ENCODE results near the gene ITIH2.
"Not testable (repeated sequence)": the region's sequence is repeated elsewhere in the genome, so short reads cannot be mapped to it uniquely, and the experiment has no call there.

ITIH2 gene

GRCh38 chr10:7707102-7707501, 4.0 kb downstream of the ITIH2 start:
- in situ Hi-C loops (cut with HindIII; ENCODE audit: low sequenced_read_pairs), result no loop called here
- TF ChIP-seq, protein P1, sequence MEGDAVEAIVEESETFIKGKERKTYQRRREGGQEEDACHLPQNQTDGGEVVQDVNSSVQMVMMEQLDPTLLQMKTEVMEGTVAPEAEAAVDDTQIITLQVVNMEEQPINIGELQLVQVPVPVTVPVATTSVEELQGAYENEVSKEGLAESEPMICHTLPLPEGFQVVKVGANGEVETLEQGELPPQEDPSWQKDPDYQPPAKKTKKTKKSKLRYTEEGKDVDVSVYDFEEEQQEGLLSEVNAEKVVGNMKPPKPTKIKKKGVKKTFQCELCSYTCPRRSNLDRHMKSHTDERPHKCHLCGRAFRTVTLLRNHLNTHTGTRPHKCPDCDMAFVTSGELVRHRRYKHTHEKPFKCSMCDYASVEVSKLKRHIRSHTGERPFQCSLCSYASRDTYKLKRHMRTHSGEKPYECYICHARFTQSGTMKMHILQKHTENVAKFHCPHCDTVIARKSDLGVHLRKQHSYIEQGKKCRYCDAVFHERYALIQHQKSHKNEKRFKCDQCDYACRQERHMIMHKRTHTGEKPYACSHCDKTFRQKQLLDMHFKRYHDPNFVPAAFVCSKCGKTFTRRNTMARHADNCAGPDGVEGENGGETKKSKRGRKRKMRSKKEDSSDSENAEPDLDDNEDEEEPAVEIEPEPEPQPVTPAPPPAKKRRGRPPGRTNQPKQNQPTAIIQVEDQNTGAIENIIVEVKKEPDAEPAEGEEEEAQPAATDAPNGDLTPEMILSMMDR (IDR thresholded peaks at IDR 0.05; ENCODE audit: low read depth, low read length), result no peak

DNA sequence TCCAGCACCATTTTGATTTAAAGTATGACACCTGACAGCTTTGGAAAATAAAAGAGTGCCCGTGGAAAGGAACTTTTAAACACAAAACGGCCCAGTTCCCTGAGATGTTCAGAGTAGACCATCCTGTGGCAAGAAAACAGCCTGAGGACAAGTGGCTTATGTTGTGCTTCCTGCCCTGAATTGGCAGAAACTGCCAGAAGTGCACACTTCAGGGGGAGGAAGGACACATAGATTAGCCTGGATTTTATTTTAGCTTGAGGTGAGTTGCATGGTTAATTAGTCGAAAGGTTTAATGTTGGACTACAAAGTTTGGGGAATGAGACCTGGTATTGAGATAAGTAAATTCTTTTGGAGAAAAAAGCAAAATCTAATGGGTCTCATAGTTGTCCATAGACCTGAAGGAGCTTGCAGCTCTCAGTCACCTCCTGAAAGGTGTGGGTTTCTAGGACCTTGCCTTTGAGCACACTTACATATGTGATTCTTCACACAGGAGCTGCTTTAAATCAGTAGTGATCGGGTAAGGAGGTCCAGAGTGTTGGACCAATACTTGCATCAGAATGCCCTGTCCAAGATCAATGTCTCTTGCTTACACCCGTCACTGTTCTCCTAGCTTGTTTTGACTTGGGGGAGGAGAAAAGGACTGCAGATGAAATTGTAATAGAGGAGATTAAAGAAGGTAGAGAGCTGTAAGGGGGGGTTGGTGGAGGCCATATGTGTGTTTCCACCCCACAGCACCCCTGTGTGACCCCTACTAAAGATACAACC, 4.9 kb downstream of the ITIH2 start:
- TF ChIP-seq, protein P1 (IDR thresholded peaks at IDR 0.05; ENCODE audit: low read depth, low read length), result no peak
- no peak for DNase-seq (ENCODE audit: low read depth, low spot score)
- in situ Hi-C loops (cut with HindIII; ENCODE audit: low sequenced_read_pairs), result no loop called here
- H3K4me3 ChIP-seq (ENCODE audit: low read depth, low read length), result no peak overlapping the region

More at GRCh38 chr10:7707102-7707501, 4.0 kb downstream of the ITIH2 start:
- H3K4me3 ChIP-seq (ENCODE audit: low read depth, low read length), result no peak overlapping the region
- DNase-seq (ENCODE audit: low read depth, low spot score), result no peak

- TF ChIP-seq, protein P1 (IDR thresholded peaks at IDR 0.05; ENCODE audit: low read depth, low read length), result no peak
- in situ Hi-C loops (cut with HindIII; ENCODE audit: low sequenced_read_pairs), result no loop called here
- H3K4me3 ChIP-seq (ENCODE audit: low read depth, low read length), result no peak overlapping the region
- DNase-seq (ENCODE audit: low read depth, low spot score), result no peak
Measured at GRCh38 chr10:7708832-7709231, 5.7 kb downstream of the ITIH2 start.

- H3K4me3 ChIP-seq (ENCODE audit: low read depth, low read length), result no peak overlapping the region
- in situ Hi-C loops (cut with HindIII; ENCODE audit: low sequenced_read_pairs), result no loop called here
- TF ChIP-seq, protein P1 (IDR thresholded peaks at IDR 0.05; ENCODE audit: low read depth, low read length), result no peak
- no peak for DNase-seq (ENCODE audit: low read depth, low spot score)
Measured at GRCh38 chr10:7710446-7710845, 7.3 kb downstream of the ITIH2 start.

GRCh38 chr10:7711075-7711474, 8.0 kb downstream of the ITIH2 start:
- in situ Hi-C loops (cut with HindIII; ENCODE audit: low sequenced_read_pairs); H3K4me3 ChIP-seq (ENCODE audit: low read depth, low read length); DNase-seq (ENCODE audit: low read depth, low spot score): not testable (repeated sequence)

DNA sequence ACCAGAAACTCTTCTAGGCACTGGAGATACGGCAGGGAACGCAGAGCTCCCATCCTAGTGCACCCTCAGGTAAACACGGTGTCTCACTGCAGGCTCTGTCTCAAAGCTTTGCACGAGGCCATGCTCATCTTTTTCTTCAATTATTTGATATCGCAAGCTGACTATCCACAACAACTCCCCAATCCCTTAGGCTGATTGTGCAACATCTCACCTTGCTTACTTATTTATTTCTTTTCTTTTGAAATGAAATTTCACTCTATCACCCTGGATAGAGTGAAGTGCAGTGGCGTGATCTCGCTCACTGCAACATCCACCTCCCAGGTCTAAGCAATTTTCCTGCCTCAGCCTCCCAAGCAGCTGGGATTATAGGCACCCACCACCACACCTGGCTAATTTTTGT, 12.4 kb downstream of the ITIH2 start:
- in situ Hi-C loops (cut with HindIII; ENCODE audit: low sequenced_read_pairs), result no loop called here
- TF ChIP-seq, protein P1 (IDR thresholded peaks at IDR 0.05; ENCODE audit: low read depth, low read length), result no peak
- H3K4me3 ChIP-seq (ENCODE audit: low read depth, low read length), result no peak overlapping the region
- DNase-seq (ENCODE audit: low read depth, low spot score), result no peak

- in situ Hi-C loops (cut with HindIII; ENCODE audit: low sequenced_read_pairs), result no loop called here
- DNase-seq (ENCODE audit: low read depth, low spot score), result no peak
- H3K4me3 ChIP-seq (ENCODE audit: low read depth, low read length), result no peak overlapping the region
- TF ChIP-seq, protein P1 (IDR thresholded peaks at IDR 0.05; ENCODE audit: low read depth, low read length), result no peak
Measured at GRCh38 chr10:7717767-7718166, 14.7 kb downstream of the ITIH2 start.
